Fibroblast of skin of right biceps (primary cell): ENCODE measurements around the gene PON1.

Experiments
- DNase-seq: peaks from one replicate; pipeline ENCODE4 v3.0.0-alpha.2; 2013

The PON1 gene

GRCh38 chr7:95324431-95324830 is at the start of gene PON1:
TSS of gene PON1 (minus strand) at chr7:95324532. CDS start at chr7:95324475, 57 bp downstream.
- DNase-seq: no peak

GRCh38 chr7:95373323-95373722 is 49.0 kb upstream of the PON1 start:
- no peak for DNase-seq

- no peak for DNase-seq
Observed at GRCh38 chr7:95368235-95368634, 43.9 kb upstream of the PON1 start.

- DNase-seq: no peak
Observed at GRCh38 chr7:95367606-95368005, 43.3 kb upstream of the PON1 start.

GRCh38 chr7:95365151-95365550 is 40.8 kb upstream of the PON1 start:
- DNase-seq: peak; percentile 47

GRCh38 chr7:95357623-95358022 is 33.3 kb upstream of the PON1 start:
- DNase-seq: no peak

GRCh38 chr7:95342642-95343307 is 18.4 kb upstream of the PON1 start:
- no peak for DNase-seq

- DNase-seq: no peak
Observed at GRCh38 chr7:95342029-95342428, 17.7 kb upstream of the PON1 start.

- DNase-seq: no peak
Observed at GRCh38 chr7:95340491-95340890, 16.2 kb upstream of the PON1 start.

- no peak for DNase-seq
Observed at GRCh38 chr7:95338832-95339231, 14.5 kb upstream of the PON1 start.

GRCh38 chr7:95335093-95335492 is 10.8 kb upstream of the PON1 start:
- DNase-seq: peak; percentile 95

- DNase-seq: peak; percentile 53
Observed at GRCh38 chr7:95334447-95334846, 10.1 kb upstream of the PON1 start.

- no peak for DNase-seq
Observed at GRCh38 chr7:95330961-95331337, 6.6 kb upstream of the PON1 start.

- peak; percentile 70 for DNase-seq
Observed at GRCh38 chr7:95330204-95330960, 6.0 kb upstream of the PON1 start.

GRCh38 chr7:95327356-95327755 is 3.0 kb upstream of the PON1 start:
- DNase-seq: peak; percentile 20

GRCh38 chr7:95323410-95324129 is 762 bp downstream of the PON1 start:
- DNase-seq: no peak

- DNase-seq: peak; percentile 71
Observed at GRCh38 chr7:95322854-95323253, 1.5 kb downstream of the PON1 start.

GRCh38 chr7:95322396-95322795 is 1.9 kb downstream of the PON1 start:
- peak; percentile 78 for DNase-seq

- DNase-seq: no peak
Observed at GRCh38 chr7:95321720-95322119, 2.6 kb downstream of the PON1 start.

- no peak for DNase-seq
Observed at GRCh38 chr7:95320651-95321050, 3.7 kb downstream of the PON1 start.

GRCh38 chr7:95319570-95319969 is 4.8 kb downstream of the PON1 start:
- no peak for DNase-seq

GRCh38 chr7:95318501-95319100 is 5.7 kb downstream of the PON1 start:
- no peak for DNase-seq

- DNase-seq: no peak
Observed at GRCh38 chr7:95317966-95318365, 6.4 kb downstream of the PON1 start.

- DNase-seq: no peak
Observed at GRCh38 chr7:95317546-95317945, 6.8 kb downstream of the PON1 start.
